ENCODE measurements around the gene MOV10L1.

The MOV10L1 gene

GRCh38 chr22:50171965-50172421 is 82.2 kb downstream of the MOV10L1 start:
- peak overlapping the region; percentile 38 for H2AK5ac ChIP-seq (ENCODE audit: low read depth, low read length)
- H3K9ac ChIP-seq (ENCODE audit: low read depth, low read length, poor library complexity): no peak overlapping the region
- no peak overlapping the region for H3K18ac ChIP-seq (ENCODE audit: low read length)
- no CpG with 5 or more reads among the region's 13 CpGs for WGBS, 2 donors (ENCODE audit: extremely low coverage in 2 of 2, insufficient read length in 2 of 2, insufficient replicate concordance in 1 of 2)
- H2BK15ac ChIP-seq (ENCODE audit: low read length): no peak overlapping the region
- no peak overlapping the region for H2AFZ ChIP-seq (ENCODE audit: low read length)
- no peak overlapping the region for H3K14ac ChIP-seq (ENCODE audit: low read length)
- H2BK12ac ChIP-seq (ENCODE audit: low read length): no peak overlapping the region
- H3K4me2 ChIP-seq (ENCODE audit: insufficient read depth, low read length, poor library complexity, severe bottlenecking): no peak overlapping the region
- H3K9me3 ChIP-seq (replicated peaks in 1 of 2; ENCODE audit: control insufficient read depth in 2 of 2, insufficient read depth in 1 of 2, low read depth in 1 of 2, low read length in 2 of 2): no peaks in the 10 kb centered on the region
- no peaks in the 10 kb centered on the region for H3K79me1 ChIP-seq (ENCODE audit: low read depth, low read length)
- no peak overlapping the region for H4K91ac ChIP-seq (ENCODE audit: low read depth, low read length, poor library complexity)
- H3K27ac ChIP-seq (replicated peaks; ENCODE audit: low read length): no peak overlapping the region
- peak overlapping the region; percentile 4 for H4K8ac ChIP-seq (ENCODE audit: low read depth, low read length)
- H3K36me3 ChIP-seq (replicated peaks in 1 of 2; ENCODE audit: control insufficient read depth in 2 of 2, insufficient read depth in 2 of 2, low read length in 2 of 2): no peaks in the 10 kb centered on the region
- H2BK120ac ChIP-seq (ENCODE audit: low read depth, low read length): no peak overlapping the region
- peak overlapping the region; percentile 16 for H3K23ac ChIP-seq (ENCODE audit: low read depth, low read length, poor library complexity)
- H3K4me3 ChIP-seq (ENCODE audit: low read length in 2 of 2): no peak overlapping the region
- no peak overlapping the region for H2BK5ac ChIP-seq (ENCODE audit: low read length)
- H3K4me1 ChIP-seq (ENCODE audit: control insufficient read depth in 2 of 2, insufficient read depth in 1 of 2, low read depth in 1 of 2, low read length in 2 of 2): peaks cover 0 to 2% of the 10 kb centered on the region in 2 donors
- no peak for DNase-seq (ENCODE audit: low spot score)
- H3K4ac ChIP-seq (ENCODE audit: low read length): no peak overlapping the region
- H3K27me3 ChIP-seq (ENCODE audit: control insufficient read depth in 3 of 3, insufficient read depth in 3 of 3, low read depth in 1 of 3, low read length in 3 of 3): peaks cover 0 to 62% (median 28%) of the 10 kb centered on the region in 3 experiments

DNA sequence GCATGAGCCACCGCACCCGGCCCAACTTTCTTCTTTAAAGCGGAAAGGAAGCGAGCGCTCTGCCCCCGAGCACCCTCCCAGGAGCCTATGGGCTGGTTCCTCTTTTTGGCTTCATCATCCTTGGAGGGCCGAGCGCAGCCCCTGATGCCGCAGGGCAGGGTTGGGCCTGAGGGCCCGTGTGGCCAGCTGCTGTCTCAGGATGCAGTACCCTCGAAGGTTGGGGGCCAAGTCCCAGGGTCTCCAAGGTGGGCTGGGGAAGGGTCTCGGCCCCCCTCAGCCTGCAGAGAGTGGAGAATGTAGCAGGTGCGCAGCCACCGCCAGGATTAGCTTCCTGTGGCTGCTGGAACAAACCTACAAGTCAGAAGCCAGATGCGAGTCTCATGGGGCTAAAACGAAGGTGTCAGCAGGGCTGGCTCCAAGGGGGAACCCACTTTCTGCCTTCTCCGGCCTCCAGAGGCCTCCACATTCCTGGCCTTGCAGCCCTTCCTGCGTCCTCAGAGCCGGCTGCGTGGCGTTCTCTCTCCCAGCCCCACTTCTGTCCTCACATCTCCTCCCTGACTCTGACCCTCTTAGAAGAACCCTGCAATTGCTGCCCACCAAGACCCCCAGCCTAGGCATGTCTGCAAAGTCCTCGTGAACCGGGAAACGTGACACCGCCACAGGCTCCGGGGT is 83.6 kb downstream of the MOV10L1 start:
- H3K18ac ChIP-seq (ENCODE audit: low read length): no peak overlapping the region

DNA sequence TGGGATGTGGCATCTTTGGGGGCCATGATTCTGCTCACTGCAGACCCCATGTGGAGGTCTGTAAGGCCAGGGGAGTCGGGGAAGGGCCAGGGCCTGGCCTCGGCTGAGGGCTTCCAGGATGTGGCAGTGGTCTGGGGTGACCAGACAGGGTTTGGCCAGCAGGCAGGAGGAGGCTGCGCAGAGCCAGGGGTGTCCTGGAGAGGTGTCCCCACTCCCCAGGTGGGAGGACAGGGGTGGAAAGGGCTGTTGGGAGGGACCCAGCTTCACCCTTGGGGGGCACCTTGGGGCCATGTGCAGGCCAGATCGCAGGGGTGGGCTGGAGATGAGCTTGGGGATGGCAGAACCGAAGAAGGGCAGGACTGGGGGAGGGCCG is 84.2 kb downstream of the MOV10L1 start:
- H4K8ac ChIP-seq (ENCODE audit: low read depth, low read length): no peak overlapping the region

More for the DNA sequence above, 83.6 kb downstream of the MOV10L1 start:
- Histone ChIP-seq H3K27ac (replicated peaks; ENCODE audit: low read length) (no peak overlapping the region), H3K4me3 (ENCODE audit: low read length in 2 of 2) (no peak overlapping the region), H3K4me1 (ENCODE audit: control insufficient read depth in 2 of 2, insufficient read depth in 1 of 2, low read depth in 1 of 2, low read length in 2 of 2) (peaks cover 0 to 2% of the 10 kb centered on the region in 2 donors), H3K36me3 (replicated peaks in 1 of 2; ENCODE audit: control insufficient read depth in 2 of 2, insufficient read depth in 2 of 2, low read length in 2 of 2) (no peaks in the 10 kb centered on the region), H2BK120ac (ENCODE audit: low read depth, low read length) (no peak overlapping the region), H4K8ac (ENCODE audit: low read depth, low read length) (no peak overlapping the region), H2AK5ac (ENCODE audit: low read depth, low read length) (peak overlapping the region; percentile 75), H2BK15ac (ENCODE audit: low read length) (no peak overlapping the region), H2AFZ (ENCODE audit: low read length) (no peak overlapping the region), H3K4me2 (ENCODE audit: insufficient read depth, low read length, poor library complexity, severe bottlenecking) (no peak overlapping the region), H3K27me3 (ENCODE audit: control insufficient read depth in 3 of 3, insufficient read depth in 3 of 3, low read depth in 1 of 3, low read length in 3 of 3) (peaks cover 0 to 55% (median 24%) of the 10 kb centered on the region in 3 experiments), H4K91ac (ENCODE audit: low read depth, low read length, poor library complexity) (no peak overlapping the region), H3K9ac (ENCODE audit: low read depth, low read length, poor library complexity) (no peak overlapping the region), H3K23ac (ENCODE audit: low read depth, low read length, poor library complexity) (no peak overlapping the region), H3K14ac (ENCODE audit: low read length) (no peak overlapping the region), H2BK12ac (ENCODE audit: low read length) (no peak overlapping the region), H2BK5ac (ENCODE audit: low read length) (no peak overlapping the region), H3K4ac (ENCODE audit: low read length) (no peak overlapping the region), H3K79me1 (ENCODE audit: low read depth, low read length) (peaks cover 4% of the 10 kb centered on the region), H3K9me3 (replicated peaks in 1 of 2; ENCODE audit: control insufficient read depth in 2 of 2, insufficient read depth in 1 of 2, low read depth in 1 of 2, low read length in 2 of 2) (peaks cover 0 to 5% of the 10 kb centered on the region in 2 donors)
- WGBS, 2 donors (ENCODE audit: extremely low coverage in 2 of 2, insufficient read length in 2 of 2, insufficient replicate concordance in 1 of 2): no CpG with 5 or more reads among the region's 26 CpGs
- no peak for DNase-seq (ENCODE audit: low spot score)

GRCh38 chr22:50174382-50175190 is 84.8 kb downstream of the MOV10L1 start:
- Histone ChIP-seq H2AK5ac (ENCODE audit: low read depth, low read length) (peak overlapping the region; percentile 75), H3K4me2 (ENCODE audit: insufficient read depth, low read length, poor library complexity, severe bottlenecking) (no peak overlapping the region)

More for the DNA sequence above, 84.2 kb downstream of the MOV10L1 start:
- no peak for DNase-seq (ENCODE audit: low spot score)
- Histone ChIP-seq H3K9ac (ENCODE audit: low read depth, low read length, poor library complexity) (peak overlapping the region; percentile 13), H3K79me1 (ENCODE audit: low read depth, low read length) (peaks cover 4% of the 10 kb centered on the region), H2AK5ac (ENCODE audit: low read depth, low read length) (peak overlapping the region; percentile 75), H2BK12ac (ENCODE audit: low read length) (no peak overlapping the region), H3K4me1 (ENCODE audit: control insufficient read depth in 2 of 2, insufficient read depth in 1 of 2, low read depth in 1 of 2, low read length in 2 of 2) (peaks cover 0 to 2% of the 10 kb centered on the region in 2 donors), H3K14ac (ENCODE audit: low read length) (no peak overlapping the region), H3K36me3 (replicated peaks in 1 of 2; ENCODE audit: control insufficient read depth in 2 of 2, insufficient read depth in 2 of 2, low read length in 2 of 2) (no peaks in the 10 kb centered on the region), H3K4ac (ENCODE audit: low read length) (no peak overlapping the region), H2BK15ac (ENCODE audit: low read length) (no peak overlapping the region), H3K27ac (replicated peaks; ENCODE audit: low read length) (no peak overlapping the region), H3K4me2 (ENCODE audit: insufficient read depth, low read length, poor library complexity, severe bottlenecking) (no peak overlapping the region), H3K23ac (ENCODE audit: low read depth, low read length, poor library complexity) (peak overlapping the region; percentile 39), H3K9me3 (replicated peaks in 1 of 2; ENCODE audit: control insufficient read depth in 2 of 2, insufficient read depth in 1 of 2, low read depth in 1 of 2, low read length in 2 of 2) (peaks cover 0 to 5% of the 10 kb centered on the region in 2 donors), H2BK5ac (ENCODE audit: low read length) (no peak overlapping the region), H4K91ac (ENCODE audit: low read depth, low read length, poor library complexity) (no peak overlapping the region), H2BK120ac (ENCODE audit: low read depth, low read length) (no peak overlapping the region), H3K4me3 (ENCODE audit: low read length in 2 of 2) (no peak overlapping the region), H3K18ac (ENCODE audit: low read length) (no peak overlapping the region), H2AFZ (ENCODE audit: low read length) (no peak overlapping the region), H3K27me3 (ENCODE audit: control insufficient read depth in 3 of 3, insufficient read depth in 3 of 3, low read depth in 1 of 3, low read length in 3 of 3) (peaks cover 0 to 50% (median 21%) of the 10 kb centered on the region in 3 experiments)
- WGBS, 2 donors (ENCODE audit: extremely low coverage in 2 of 2, insufficient read length in 2 of 2, insufficient replicate concordance in 1 of 2): no CpG with 5 or more reads among the region's 6 CpGs

More at GRCh38 chr22:50174382-50175190, 84.8 kb downstream of the MOV10L1 start:
- no peak overlapping the region for H2AFZ ChIP-seq (ENCODE audit: low read length)
- H3K27me3 ChIP-seq (ENCODE audit: control insufficient read depth in 3 of 3, insufficient read depth in 3 of 3, low read depth in 1 of 3, low read length in 3 of 3): peaks cover 0 to 45% (median 15%) of the 10 kb centered on the region in 3 experiments
- H3K4ac ChIP-seq (ENCODE audit: low read length): no peak overlapping the region
- H3K79me1 ChIP-seq (ENCODE audit: low read depth, low read length): peaks cover 4% of the 10 kb centered on the region
- no peak overlapping the region for H2BK12ac ChIP-seq (ENCODE audit: low read length)
- H3K27ac ChIP-seq (replicated peaks; ENCODE audit: low read length): no peak overlapping the region
- no peak overlapping the region for H2BK5ac ChIP-seq (ENCODE audit: low read length)
- H3K36me3 ChIP-seq (replicated peaks in 1 of 2; ENCODE audit: control insufficient read depth in 2 of 2, insufficient read depth in 2 of 2, low read length in 2 of 2): no peaks in the 10 kb centered on the region
- H4K8ac ChIP-seq (ENCODE audit: low read depth, low read length): no peak overlapping the region
- peaks cover 0 to 3% of the 10 kb centered on the region in 2 donors for H3K4me1 ChIP-seq (ENCODE audit: control insufficient read depth in 2 of 2, insufficient read depth in 1 of 2, low read depth in 1 of 2, low read length in 2 of 2)
- no peak overlapping the region for H3K18ac ChIP-seq (ENCODE audit: low read length)
- no peak overlapping the region for H3K23ac ChIP-seq (ENCODE audit: low read depth, low read length, poor library complexity)
- no peak for DNase-seq (ENCODE audit: low spot score)
- H3K9ac ChIP-seq (ENCODE audit: low read depth, low read length, poor library complexity): no peak overlapping the region
- H3K14ac ChIP-seq (ENCODE audit: low read length): peak overlapping the region; percentile 89
- H3K9me3 ChIP-seq (replicated peaks in 1 of 2; ENCODE audit: control insufficient read depth in 2 of 2, insufficient read depth in 1 of 2, low read depth in 1 of 2, low read length in 2 of 2): peaks cover 0 to 5% of the 10 kb centered on the region in 2 donors
- no peak overlapping the region for H3K4me3 ChIP-seq (ENCODE audit: low read length in 2 of 2)
- H2BK15ac ChIP-seq (ENCODE audit: low read length): no peak overlapping the region
- H4K91ac ChIP-seq (ENCODE audit: low read depth, low read length, poor library complexity): no peak overlapping the region
- H2BK120ac ChIP-seq (ENCODE audit: low read depth, low read length): peak overlapping the region; percentile 54
- no CpG with 5 or more reads among the region's 27 CpGs for WGBS, 2 donors (ENCODE audit: extremely low coverage in 2 of 2, insufficient read length in 2 of 2, insufficient replicate concordance in 1 of 2)
